Parathyroid adenoma (tissue), 2 donors: ENCODE results near the gene GNG12.

ENCODE experiments used
- H2AFZ ChIP-seq: fragments of 300-600 bp; sonication (generic); one replicate; pipeline ENCODE4 v1.7.0; 2017; ENCODE audit warnings: antibody characterized with exemption, mild to moderate bottlenecking
- H3K27ac ChIP-seq: fragments of 300-600 bp; sonication (generic); one replicate; pipeline ENCODE4 v1.7.0; 2017
- H3K27me3 ChIP-seq: fragments of 300-600 bp; sonication (generic); one replicate; pipeline ENCODE4 v1.7.0; 2017; ENCODE audit warnings: low read length; ENCODE audit not compliant: control insufficient read depth, insufficient read depth
- H3K36me3 ChIP-seq: fragments of 300-600 bp; sonication (generic); one replicate; pipeline ENCODE4 v1.7.0; 2017; ENCODE audit warnings: low read length; ENCODE audit not compliant: control insufficient read depth, insufficient read depth
- H3K4me1 ChIP-seq: fragments of 300-600 bp; sonication (generic); one replicate; pipeline ENCODE4 v1.7.0; 2017; ENCODE audit warnings: control low read depth
- H3K4me2 ChIP-seq: fragments of 300-600 bp; sonication (generic); one replicate; pipeline ENCODE4 v1.7.0; 2017; ENCODE audit warnings: low read length
- H3K4me3 ChIP-seq: fragments of 300-600 bp; sonication (generic); one replicate; pipeline ENCODE4 v1.7.0; 2017; ENCODE audit warnings: low read depth, low read length
- H3K79me2 ChIP-seq: fragments of 300-600 bp; sonication (generic); one replicate; pipeline ENCODE4 v1.7.0; 2017; ENCODE audit warnings: control low read depth
- H3K9ac ChIP-seq: fragments of 300-600 bp; sonication (generic); one replicate; pipeline ENCODE4 v1.7.0; 2017; ENCODE audit warnings: mild to moderate bottlenecking
- H3K9me3 ChIP-seq: fragments of 300-600 bp; sonication (generic); one replicate; pipeline ENCODE4 v1.7.0; 2017; ENCODE audit warnings: low read length; ENCODE audit not compliant: control insufficient read depth
- CTCF ChIP-seq: fragments of 300-600 bp; sonication (generic); IDR thresholded peaks from one replicate; pipeline ENCODE4 v1.7.0; 2017; ENCODE audit warnings: antibody characterized with exemption, mild to moderate bottlenecking
- donor health status: primary hyperparathyroidism.

GNG12 gene

GRCh38 chr1:67832737-67833601 is at the start of gene GNG12:
GNG12 (minus strand) TSS chr1:67833467; CDS start chr1:67707686, 125,781 bp downstream.
- Histone ChIP-seq H3K79me2 (peaks cover 5% of the 10 kb centered on the region), H3K27me3 (no peaks in the 10 kb centered on the region)

GRCh38 chr1:67882196-67882958 is 49.1 kb upstream of the GNG12 start:
- Histone ChIP-seq H3K79me2 (no peaks in the 10 kb centered on the region), H3K9ac (no peak overlapping the region), H2AFZ (no peak overlapping the region), H3K4me1 (no peaks in the 10 kb centered on the region), H3K4me3 (no peak overlapping the region), H3K36me3 (no peaks in the 10 kb centered on the region), H3K4me2 (no peak overlapping the region), H3K9me3 (no peaks in the 10 kb centered on the region), H3K27me3 (no peaks in the 10 kb centered on the region), H3K27ac (no peak overlapping the region)
- TF ChIP-seq CTCF, result no peak

More at GRCh38 chr1:67832737-67833601, at the start of gene GNG12:
- H3K36me3 ChIP-seq, result no peaks in the 10 kb centered on the region
- no peak for TF ChIP-seq CTCF
- H3K4me2 ChIP-seq, result peak within 1 kb of the TSS; percentile 94
- peak within 1 kb of the TSS; percentile 87 for H3K9ac ChIP-seq
- H2AFZ ChIP-seq, result peak within 1 kb of the TSS; percentile 83
- no peaks in the 10 kb centered on the region for H3K9me3 ChIP-seq
- H3K27ac ChIP-seq, result peak within 1 kb of the TSS; percentile 76
- peak within 1 kb of the TSS; percentile 78 for H3K4me3 ChIP-seq
- H3K4me1 ChIP-seq, result peaks cover 4% of the 10 kb centered on the region

GRCh38 chr1:67880056-67880601 is 46.9 kb upstream of the GNG12 start:
- H3K4me3 ChIP-seq, result no peak overlapping the region
- no peaks in the 10 kb centered on the region for H3K4me1 ChIP-seq
- no peak overlapping the region for H3K9ac ChIP-seq
- TF ChIP-seq CTCF, result no peak
- no peaks in the 10 kb centered on the region for H3K79me2 ChIP-seq
- no peaks in the 10 kb centered on the region for H3K36me3 ChIP-seq
- no peak overlapping the region for H2AFZ ChIP-seq
- no peaks in the 10 kb centered on the region for H3K27me3 ChIP-seq
- no peak overlapping the region for H3K4me2 ChIP-seq
- H3K9me3 ChIP-seq, result no peaks in the 10 kb centered on the region
- H3K27ac ChIP-seq, result no peak overlapping the region

- H3K4me3 ChIP-seq, result no peak overlapping the region
- no peaks in the 10 kb centered on the region for H3K36me3 ChIP-seq
These were observed 46.2 kb upstream of the GNG12 start for GRCh38 chr1:67879485-67879884.

More at GRCh38 chr1:67879485-67879884, 46.2 kb upstream of the GNG12 start:
- no peaks in the 10 kb centered on the region for H3K79me2 ChIP-seq
- H2AFZ ChIP-seq, result no peak overlapping the region
- H3K4me1 ChIP-seq, result no peaks in the 10 kb centered on the region
- H3K4me2 ChIP-seq, result no peak overlapping the region
- no peak overlapping the region for H3K27ac ChIP-seq
- TF ChIP-seq CTCF, result no peak
- peaks cover 3% of the 10 kb centered on the region for H3K9me3 ChIP-seq
- H3K27me3 ChIP-seq, result no peaks in the 10 kb centered on the region
- H3K9ac ChIP-seq, result no peak overlapping the region
